GM18505 (cell line): ENCODE data around the gene RETREG2.

Experiments used
- ATAC-seq: cut with Tn5 transposase; IDR thresholded peaks from one replicate; pipeline ENCODE4 v1.9.1; 2021; ENCODE audit not compliant: unreplicated experiment
- POLR2A ChIP-seq: IDR thresholded peaks from 4 replicates; pipeline ENCODE4 v1.6.1; 2011; ENCODE audit warnings: borderline replicate concordance; ENCODE audit not compliant: insufficient read depth, insufficient read length; ENCODE audit errors: extremely low read depth

The RETREG2 gene

GRCh38 chr2:219175486-219175885 lies 2.6 kb upstream of the RETREG2 start:
- no peak for ATAC-seq
- TF ChIP-seq POLR2A = no peak

DNA sequence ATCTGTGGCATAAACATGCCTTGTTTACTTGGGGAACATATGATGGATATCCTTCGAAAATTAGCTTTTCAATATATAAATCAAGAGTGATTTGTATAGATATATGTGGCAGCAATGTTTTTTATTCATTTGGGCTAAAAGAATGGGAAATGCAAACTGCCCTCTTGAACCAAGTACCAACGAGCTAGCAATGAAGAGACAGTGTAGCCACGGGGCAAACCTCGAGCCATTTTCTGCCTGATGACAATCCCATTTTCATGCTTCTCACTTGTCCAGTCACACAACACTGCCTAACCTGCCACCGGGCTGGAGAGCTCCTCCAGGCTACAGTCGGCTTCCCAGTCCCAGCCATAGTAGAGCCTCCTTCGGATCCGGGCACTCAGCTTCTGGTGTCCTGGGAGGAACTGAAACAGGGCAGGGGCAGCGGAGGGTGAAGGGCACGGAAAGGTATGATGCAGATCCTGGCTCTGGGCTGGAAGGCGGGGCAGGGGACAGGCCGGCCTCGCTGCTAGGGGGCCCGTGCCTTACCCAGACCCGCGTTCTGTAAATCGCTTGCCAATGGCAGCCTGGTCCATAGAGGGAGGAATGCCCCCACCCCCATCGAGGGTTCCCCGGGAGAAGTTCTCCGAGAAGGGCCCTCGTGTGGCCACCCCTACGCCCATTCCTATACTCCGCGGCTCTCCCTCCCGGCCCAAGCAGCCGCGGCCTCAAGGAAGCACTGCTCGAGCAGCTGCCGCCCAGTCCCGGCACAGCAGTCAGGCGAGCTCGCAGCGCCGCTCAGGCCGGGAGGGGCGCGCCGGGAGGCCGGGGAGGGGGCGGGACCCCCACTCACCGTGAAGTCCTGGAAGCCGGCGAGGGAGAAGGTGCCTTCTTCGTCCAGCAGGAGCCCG lies 1.9 kb upstream of the RETREG2 start:
- ATAC-seq = peak; percentile 19
- no peak for TF ChIP-seq POLR2A

- peak; percentile 66 for ATAC-seq
- peak; percentile 86 for TF ChIP-seq POLR2A
Measured at GRCh38 chr2:219176818-219177551, 1.1 kb upstream of the RETREG2 start, which contains the start of gene CNPPD1. TSS of gene CNPPD1 (minus strand) at chr2:219176925. CDS start at chr2:219176828, 97 bp downstream.

DNA sequence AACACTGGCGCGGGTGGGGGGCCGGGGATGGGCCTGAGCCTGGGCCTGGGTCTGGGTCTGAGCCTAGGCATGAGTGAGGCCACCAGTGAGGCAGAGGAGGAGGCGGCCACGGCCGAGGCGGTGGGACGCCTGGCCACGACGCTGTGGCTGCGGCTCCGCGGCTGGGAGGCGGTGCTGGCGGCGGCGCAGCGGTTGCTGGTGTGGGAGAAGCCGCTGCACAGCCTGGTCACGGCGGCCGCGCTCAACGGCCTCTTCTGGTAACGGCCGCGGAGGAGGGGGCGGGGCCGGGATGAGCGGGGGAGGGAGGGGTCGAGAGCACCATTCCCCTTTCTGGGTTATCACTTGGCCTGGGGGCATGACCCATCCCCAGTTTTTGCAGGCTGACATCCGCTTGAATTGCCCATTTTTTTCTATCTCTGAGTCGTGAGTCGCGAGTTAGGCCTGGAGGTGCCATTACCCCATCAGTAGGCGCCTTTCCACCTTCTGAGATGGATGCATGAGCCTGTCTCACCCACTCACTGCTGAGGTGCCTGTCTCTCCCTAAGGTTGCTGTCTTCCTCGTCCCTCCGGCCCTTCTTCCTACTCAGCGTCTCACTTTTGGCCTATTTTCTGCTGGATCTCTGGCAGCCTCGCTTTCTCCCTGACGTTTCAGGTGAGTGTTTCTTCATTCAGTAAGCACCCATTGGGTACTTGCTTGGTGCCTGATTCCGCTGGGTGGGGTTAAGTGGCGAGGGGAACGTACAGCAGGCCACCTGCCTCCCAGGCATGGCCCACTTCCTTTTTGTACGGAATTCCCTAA lies 501 bp downstream of the RETREG2 start:
- peak; percentile 20 for ATAC-seq
- no peak for TF ChIP-seq POLR2A

- TF ChIP-seq POLR2A = no peak
- no peak for ATAC-seq
Measured at GRCh38 chr2:219179601-219180465, 1.8 kb downstream of the RETREG2 start.

DNA sequence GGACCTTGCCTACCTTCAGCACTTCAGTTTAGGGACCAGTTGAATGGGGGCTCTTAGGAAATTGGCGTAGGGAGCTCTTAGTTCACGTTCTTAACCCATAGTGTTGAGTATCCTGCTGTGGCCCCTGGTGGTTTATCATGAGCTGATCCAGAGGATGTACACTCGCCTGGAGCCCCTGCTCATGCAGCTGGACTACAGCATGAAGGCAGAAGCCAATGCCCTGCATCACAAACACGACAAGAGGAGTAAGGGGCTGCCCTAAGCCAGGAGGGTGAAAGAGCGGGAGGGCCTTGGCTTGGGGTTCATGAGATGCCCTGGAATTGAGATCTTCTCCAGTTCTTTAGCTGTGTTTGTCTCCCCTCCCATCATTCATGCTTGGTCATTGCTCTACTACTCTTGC lies 2.9 kb downstream of the RETREG2 start:
- no peak for TF ChIP-seq POLR2A

GRCh38 chr2:219181531-219181930 lies 3.5 kb downstream of the RETREG2 start:
- ATAC-seq = no peak

More for the DNA sequence above, 2.9 kb downstream of the RETREG2 start:
- ATAC-seq = no peak

DNA sequence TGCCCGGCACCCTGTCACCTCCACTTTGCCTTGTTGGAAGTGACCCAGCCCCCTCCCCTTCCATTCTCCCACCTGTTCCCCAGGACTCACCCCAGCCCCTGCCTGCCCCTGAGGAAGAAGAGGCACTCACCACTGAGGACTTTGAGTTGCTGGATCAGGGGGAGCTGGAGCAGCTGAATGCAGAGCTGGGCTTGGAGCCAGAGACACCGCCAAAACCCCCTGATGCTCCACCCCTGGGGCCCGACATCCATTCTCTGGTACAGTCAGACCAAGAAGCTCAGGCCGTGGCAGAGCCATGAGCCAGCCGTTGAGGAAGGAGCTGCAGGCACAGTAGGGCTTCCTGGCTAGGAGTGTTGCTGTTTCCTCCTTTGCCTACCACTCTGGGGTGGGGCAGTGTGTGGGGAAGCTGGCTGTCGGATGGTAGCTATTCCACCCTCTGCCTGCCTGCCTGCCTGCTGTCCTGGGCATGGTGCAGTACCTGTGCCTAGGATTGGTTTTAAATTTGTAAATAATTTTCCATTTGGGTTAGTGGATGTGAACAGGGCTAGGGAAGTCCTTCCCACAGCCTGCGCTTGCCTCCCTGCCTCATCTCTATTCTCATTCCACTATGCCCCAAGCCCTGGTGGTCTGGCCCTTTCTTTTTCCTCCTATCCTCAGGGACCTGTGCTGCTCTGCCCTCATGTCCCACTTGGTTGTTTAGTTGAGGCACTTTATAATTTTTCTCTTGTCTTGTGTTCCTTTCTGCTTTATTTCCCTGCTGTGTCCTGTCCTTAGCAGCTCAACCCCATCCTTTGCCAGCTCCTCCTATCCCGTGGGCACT lies 4.5 kb downstream of the RETREG2 start:
- no peak for TF ChIP-seq POLR2A
- no peak for ATAC-seq

More at GRCh38 chr2:219181531-219181930, 3.5 kb downstream of the RETREG2 start:
- no peak for TF ChIP-seq POLR2A

- ATAC-seq = no peak
Measured at GRCh38 chr2:219183151-219183772, 5.2 kb downstream of the RETREG2 start.

GRCh38 chr2:219184121-219184520 lies 6.0 kb downstream of the RETREG2 start:
- no peak for TF ChIP-seq POLR2A
- ATAC-seq = no peak

More at GRCh38 chr2:219183151-219183772, 5.2 kb downstream of the RETREG2 start:
- no peak for TF ChIP-seq POLR2A
